Activated CD4-positive, alpha-beta T cell treated with anti-CD3 and anti-CD28 coated beads, Interleukin-2, amount 50 U/mL, for 24 hours (primary cell): Measurements from ENCODE around the gene B4GALT2.

Experiments
- DNase-seq, 2 donors: peaks; one replicate each; pipeline ENCODE4 v3.0.0-alpha.2; 2020; ENCODE audit warnings: low read depth in 1 of 2, low spot score in 1 of 2

Gene B4GALT2

GRCh38 chr1:43983253-43983899, 4.4 kb downstream of the B4GALT2 start:
- DNase-seq, result no peak

- DNase-seq, result no peak
Measured at GRCh38 chr1:43984855-43985254, 5.8 kb downstream of the B4GALT2 start.

- no peak for DNase-seq
Measured at GRCh38 chr1:43985984-43986595, 7.1 kb downstream of the B4GALT2 start.

GRCh38 chr1:43986712-43987111, 7.7 kb downstream of the B4GALT2 start:
- no peak for DNase-seq

- DNase-seq, result no peak
Measured at GRCh38 chr1:43987159-43987902, 8.3 kb downstream of the B4GALT2 start.

GRCh38 chr1:43990271-43991199, 11.5 kb downstream of the B4GALT2 start:
- DNase-seq, result no peak

- DNase-seq, result no peak
Measured at GRCh38 chr1:43991200-43991475, 12.1 kb downstream of the B4GALT2 start.

GRCh38 chr1:43991476-43992231, 12.6 kb downstream of the B4GALT2 start, which contains the start of gene CCDC24:
Gene CCDC24 (plus strand): TSS chr1:43991599. CDS start chr1:43991879, 280 bp downstream.
- DNase-seq, result peak; percentile 57 to 64

- DNase-seq, result no peak
Measured at GRCh38 chr1:43992232-43992995, 13.4 kb downstream of the B4GALT2 start.

GRCh38 chr1:43993206-43993914, 14.3 kb downstream of the B4GALT2 start:
- no peak for DNase-seq

- DNase-seq, result no peak
Measured at GRCh38 chr1:43994071-43994470, 15.1 kb downstream of the B4GALT2 start.

- DNase-seq, result no peak
Measured at GRCh38 chr1:43994794-43995790, 16.1 kb downstream of the B4GALT2 start.

- DNase-seq, result no peak
Measured at GRCh38 chr1:43995984-43996732, 17.1 kb downstream of the B4GALT2 start.

- no peak for DNase-seq
Measured at GRCh38 chr1:43996733-43997115, 17.7 kb downstream of the B4GALT2 start.

- no peak for DNase-seq
Measured at GRCh38 chr1:43997295-43997999, 18.4 kb downstream of the B4GALT2 start.

GRCh38 chr1:43998000-43998378, 19.0 kb downstream of the B4GALT2 start:
- DNase-seq, result no peak

- DNase-seq, result no peak
Measured at GRCh38 chr1:43999455-43999854, 20.4 kb downstream of the B4GALT2 start.
